GM23248 (cell line): ENCODE data around the gene PARK7. TPM values are rescaled to one million over a fixed set of nuclear protein-coding genes. Genes with fewer than 3 reads are reported as not detected.

Source experiments
- DNase-seq: peaks from one replicate; pipeline ENCODE4 v3.0.0-alpha.2; 2015
- H2AFZ ChIP-seq: fragments of 200-600 bp; sonication (generic); 2 replicates; pipeline ENCODE4 v1.6.1; 2016; ENCODE audit warnings: antibody characterized with exemption
- H3F3A ChIP-seq: fragments of 200-600 bp; sonication (generic); 2 replicates; pipeline ENCODE4 v1.6.1; 2016; ENCODE audit warnings: mild to moderate bottlenecking, antibody characterized with exemption, mixed run types; ENCODE audit not compliant: insufficient read depth
- H3K27ac ChIP-seq: fragments of 200-600 bp; sonication (generic); 2 replicates; pipeline ENCODE4 v1.5.1; 2016; ENCODE audit warnings: mild to moderate bottlenecking
- H3K27me3 ChIP-seq: fragments of 200-600 bp; sonication (generic); replicated peaks from 2 replicates; pipeline ENCODE4 v1.6.1; 2016; ENCODE audit warnings: mild to moderate bottlenecking; ENCODE audit not compliant: insufficient read depth
- H3K36me3 ChIP-seq: fragments of 200-600 bp; sonication (generic); 2 replicates; pipeline ENCODE4 v1.6.1; 2016; ENCODE audit warnings: low read depth, mild to moderate bottlenecking
- H3K4me1 ChIP-seq: fragments of 200-600 bp; sonication (generic); 2 replicates; pipeline ENCODE4 v1.6.1; 2016; ENCODE audit warnings: mild to moderate bottlenecking; ENCODE audit not compliant: insufficient read depth
- H3K4me2 ChIP-seq: fragments of 200-600 bp; sonication (generic); one replicate; pipeline ENCODE4 v1.6.1; 2016; ENCODE audit warnings: mild to moderate bottlenecking; ENCODE audit not compliant: unreplicated experiment
- H3K4me3 ChIP-seq: fragments of 200-600 bp; sonication (generic); 2 replicates; pipeline ENCODE4 v1.5.1; 2016; ENCODE audit warnings: mild to moderate bottlenecking
- H3K79me2 ChIP-seq: fragments of 200-600 bp; sonication (generic); 2 replicates; pipeline ENCODE4 v1.6.1; 2016; ENCODE audit warnings: mild to moderate bottlenecking; ENCODE audit not compliant: insufficient read depth
- H3K9ac ChIP-seq: fragments of 200-600 bp; sonication (generic); 2 replicates; pipeline ENCODE4 v1.6.1; 2016; ENCODE audit warnings: mild to moderate bottlenecking
- H3K9me2 ChIP-seq: fragments of 200-600 bp; sonication (generic); 2 replicates; pipeline ENCODE4 v1.6.1; 2016; ENCODE audit warnings: mixed run types, mild to moderate bottlenecking, moderate library complexity; ENCODE audit not compliant: insufficient read depth
- H3K9me3 ChIP-seq: fragments of 200-600 bp; sonication (generic); one replicate; pipeline ENCODE4 v1.6.1; 2017; ENCODE audit warnings: low read depth
- H4K20me1 ChIP-seq: fragments of 200-600 bp; sonication (generic); 2 replicates; pipeline ENCODE4 v1.6.0; 2016; ENCODE audit not compliant: insufficient read depth
- EZH2 ChIP-seq: fragments of 200-600 bp; sonication (generic); IDR thresholded peaks from 2 replicates; pipeline ENCODE4 v1.6.1; 2018; ENCODE audit warnings: antibody characterized with exemption, mild to moderate bottlenecking; ENCODE audit not compliant: insufficient read depth, poor library complexity, severe bottlenecking
- EZH2phosphoT487 ChIP-seq: fragments of 200-600 bp; sonication (generic); IDR thresholded peaks from 2 replicates; pipeline ENCODE4 v1.6.1; 2018; ENCODE audit warnings: antibody characterized with exemption, moderate library complexity, mild to moderate bottlenecking, low read depth; ENCODE audit not compliant: insufficient read depth
- WGBS, 2 experiments: methylation state at CpG; one replicate each; pipeline ENCODE4 v1.1.6; 2015 to 2017; ENCODE audit warnings: low lambda C conversion rate in 2 of 2, low coverage in 1 of 2; ENCODE audit errors: missing lambda C conversion rate in 2 of 2; 5-methylcytosine and 5-hydroxymethylcytosine counted together
- in situ Hi-C: fragments of 300-500 bp; cut with MboI; formaldehyde crosslinking; loops from 2 replicates; pipeline ENCODE4 v1.15.0; 2020
- polyA plus RNA-seq: library from polyadenylated mRNA; unstranded; fragments of >200 nt; fragmentation: Nextera tagmentation; extraction: Ambion mirVana; gene quantifications from 2 replicates; pipeline ENCODE4 v1.2.1, GENCODE V29; 2016
- total RNA-seq: library from RNA; depleted of rRNA; stranded (reverse); fragments of >200 nt; shearing (Covaris generic); gene quantifications from 2 replicates; pipeline ENCODE4 v1.2.3, GENCODE V29; 2014

PARK7 gene
- total and polyA plus RNA-seq, 2 experiments from 2014 or later: 191 to 514 TPM

GRCh38 chr1:7980984-7981383, 19.5 kb downstream of the PARK7 start:
- peaks cover 47% of the 10 kb centered on the region; the same call in 1 of the 2 replicates for H3K36me3 ChIP-seq
- WGBS, 2 experiments: 87 to 89% methylated on average over 7 of the region's 7 CpGs
- H3F3A ChIP-seq: peaks cover 17% of the 10 kb centered on the region
- H2AFZ ChIP-seq: no peak overlapping the region
- no peak overlapping the region for H3K4me2 ChIP-seq
- H3K27ac ChIP-seq: no peak overlapping the region
- no peaks in the 10 kb centered on the region; the same call in 1 of the 2 replicates for H4K20me1 ChIP-seq
- no peaks in the 10 kb centered on the region for H3K9me2 ChIP-seq
- no peak for DNase-seq
- no peaks in the 10 kb centered on the region for H3K9me3 ChIP-seq
- H3K4me1 ChIP-seq: no peaks in the 10 kb centered on the region
- in situ Hi-C loops: loop anchor here (10.0 kb wide), 1 partner anchor 334 kb away; the partner anchor contains the start of gene SLC45A1
- peaks cover 20% of the 10 kb centered on the region; the same call in 1 of the 2 replicates for H3K79me2 ChIP-seq
- no peak overlapping the region for H3K9ac ChIP-seq
- TF ChIP-seq EZH2 (no peak), EZH2phosphoT487 (no peak)
- no peak overlapping the region for H3K4me3 ChIP-seq
- H3K27me3 ChIP-seq: no peaks in the 10 kb centered on the region

DNA sequence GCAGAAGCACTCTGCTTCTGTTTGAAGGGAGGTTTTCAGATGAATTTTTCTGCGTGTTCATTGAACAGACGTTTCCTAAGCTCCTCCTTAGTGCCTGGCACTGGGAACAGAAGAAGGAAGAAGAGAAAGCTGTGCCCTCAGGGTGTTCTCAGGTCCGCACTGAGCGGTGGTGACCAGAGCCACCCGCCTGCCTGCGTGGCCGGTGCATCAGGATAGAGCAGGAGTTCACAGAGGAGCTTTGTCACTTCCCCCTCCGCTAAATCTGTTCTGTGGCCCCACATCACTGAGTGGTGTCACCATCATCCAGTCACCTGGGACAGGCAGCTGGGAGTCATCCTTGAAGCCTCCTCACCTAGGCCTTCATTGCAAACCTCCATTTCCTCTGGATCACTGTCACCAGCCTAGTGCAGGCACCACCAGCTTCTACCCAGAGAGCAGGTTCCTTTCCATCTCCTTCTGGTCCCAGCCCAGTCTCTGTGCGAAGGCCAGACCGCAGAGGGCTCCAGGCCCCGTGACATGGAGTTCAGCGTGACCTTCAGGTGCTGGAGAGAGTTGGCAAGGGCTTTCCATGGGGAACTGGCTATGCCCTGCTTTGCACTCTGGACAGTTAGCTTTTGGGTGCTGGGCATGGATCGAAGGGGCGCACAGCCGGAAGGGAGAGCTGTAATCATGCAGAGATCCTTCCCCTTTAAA, 21.7 kb downstream of the PARK7 start:
- Histone ChIP-seq H3K9ac (no peak overlapping the region), H3K79me2 (0 out of 2 replicates have a peak, but pooled peaks cover 3% of the 10 kb centered on the region), H3K27me3 (no peaks in the 10 kb centered on the region), H3K4me3 (no peak overlapping the region), H3F3A (peaks cover 17% of the 10 kb centered on the region), H3K9me3 (no peaks in the 10 kb centered on the region), H2AFZ (no peak overlapping the region), H3K36me3 (peaks cover 34% of the 10 kb centered on the region; the same call in 1 of the 2 replicates), H3K27ac (no peak overlapping the region), H3K9me2 (no peaks in the 10 kb centered on the region), H3K4me2 (no peak overlapping the region), H3K4me1 (peaks cover 1% of the 10 kb centered on the region; the same call in 1 of the 2 replicates), H4K20me1 (no peaks in the 10 kb centered on the region)
- no peak for TF ChIP-seq EZH2
- TF ChIP-seq EZH2phosphoT487: no peak
- WGBS, 2 experiments: 90 to 94% methylated on average over 15 of the region's 15 CpGs
- in situ Hi-C loops: loop anchor here (10.0 kb wide), 1 partner anchor 332 kb away; the partner anchor contains the start of gene SLC45A1
- DNase-seq: no peak

GRCh38 chr1:7984811-7985210, 23.3 kb downstream of the PARK7 start:
- Histone ChIP-seq H2AFZ (no peak overlapping the region), H3K27ac (no peak overlapping the region), H3K9ac (no peak overlapping the region), H3K27me3 (no peaks in the 10 kb centered on the region), H3K4me2 (no peak overlapping the region), H3K79me2 (0 out of 2 replicates have a peak, but pooled peaks cover 3% of the 10 kb centered on the region), H3K9me3 (no peaks in the 10 kb centered on the region), H3F3A (peaks cover 20% of the 10 kb centered on the region), H3K36me3 (peaks cover 21% of the 10 kb centered on the region; the same call in 1 of the 2 replicates), H3K9me2 (no peaks in the 10 kb centered on the region), H3K4me1 (peaks cover 7% of the 10 kb centered on the region; the same call in 1 of the 2 replicates), H3K4me3 (no peak overlapping the region), H4K20me1 (no peaks in the 10 kb centered on the region)
- TF ChIP-seq EZH2phosphoT487 (no peak), EZH2 (no peak)
- no peak for DNase-seq
- 97 to 99% methylated on average over 15 of the region's 15 CpGs for WGBS, 2 experiments
- in situ Hi-C loops: loop anchor here (10.0 kb wide), 1 partner anchor 330 kb away; the partner anchor contains the start of gene SLC45A1

GRCh38 chr1:7985851-7986612, 24.5 kb downstream of the PARK7 start:
- 85 to 86% methylated on average over 15 of the region's 15 CpGs for WGBS, 2 experiments

More at GRCh38 chr1:7985851-7986612, 24.5 kb downstream of the PARK7 start:
- Histone ChIP-seq H3K4me3 (no peak overlapping the region), H3K4me2 (no peak overlapping the region), H3K4me1 (peaks cover 7% of the 10 kb centered on the region; the same call in 1 of the 2 replicates), H2AFZ (no peak overlapping the region), H3K27ac (no peak overlapping the region), H3K36me3 (peaks cover 21% of the 10 kb centered on the region; the same call in 1 of the 2 replicates), H3K27me3 (no peaks in the 10 kb centered on the region), H4K20me1 (no peaks in the 10 kb centered on the region), H3K79me2 (0 out of 2 replicates have a peak, but pooled peaks cover 3% of the 10 kb centered on the region), H3K9me3 (no peaks in the 10 kb centered on the region), H3F3A (peaks cover 9% of the 10 kb centered on the region), H3K9me2 (no peaks in the 10 kb centered on the region), H3K9ac (no peak overlapping the region)
- DNase-seq: no peak
- TF ChIP-seq EZH2 (no peak), EZH2phosphoT487 (no peak)
- in situ Hi-C loops: loop anchor here (10.0 kb wide), 1 partner anchor 329 kb away; the partner anchor contains the start of gene SLC45A1
